Fibroblast of skin of left biceps (primary cell): ENCODE results near the gene RTN4RL1.

Experiments
- DNase-seq, 2 experiments: peaks; one replicate each; pipeline ENCODE4 v3.0.0-alpha.2; 2013; ENCODE audit warnings: low read depth in 2 of 2

The RTN4RL1 gene

DNA sequence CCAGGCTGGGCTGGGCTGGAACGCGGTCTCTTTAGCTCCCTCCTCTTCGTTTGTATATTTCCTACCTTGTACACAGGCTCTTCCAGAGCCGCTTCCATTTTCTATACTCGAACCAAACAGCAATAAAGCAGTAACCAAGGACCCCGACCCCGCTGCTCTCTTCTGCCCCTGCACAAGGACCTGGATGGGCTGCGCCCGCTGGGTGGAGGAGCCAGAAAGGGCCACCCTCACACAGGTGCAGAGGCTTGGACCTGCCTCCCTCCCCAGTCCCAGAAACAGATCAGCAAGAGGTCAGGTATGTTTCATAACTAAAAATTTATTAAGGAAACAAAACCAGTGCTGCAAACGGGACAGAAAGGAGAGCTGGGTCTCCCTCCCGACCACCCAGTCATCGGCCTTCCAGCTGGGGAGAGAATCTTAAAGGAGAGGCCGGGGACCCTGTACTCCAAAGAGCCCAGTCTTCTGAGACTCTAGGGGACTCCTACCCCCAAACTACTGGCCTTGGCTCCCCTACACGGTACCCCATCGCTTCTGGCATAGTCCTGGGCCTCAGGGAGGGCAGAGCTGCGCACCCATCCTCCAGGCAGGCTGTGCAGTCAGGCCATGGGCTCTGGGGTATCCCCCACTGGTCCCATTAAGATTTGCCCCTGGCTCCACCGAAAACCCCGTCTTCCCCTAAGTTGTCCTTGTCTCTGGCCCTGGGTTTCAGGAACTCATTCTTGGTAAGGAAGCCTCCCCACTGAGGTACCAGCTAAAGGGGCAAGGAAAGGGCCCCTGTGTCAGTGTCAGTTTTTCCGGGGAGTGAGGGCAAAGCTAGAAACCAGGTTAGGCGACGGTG is 34.6 kb upstream of the RTN4RL1 start:
- DNase-seq = no peak

DNA sequence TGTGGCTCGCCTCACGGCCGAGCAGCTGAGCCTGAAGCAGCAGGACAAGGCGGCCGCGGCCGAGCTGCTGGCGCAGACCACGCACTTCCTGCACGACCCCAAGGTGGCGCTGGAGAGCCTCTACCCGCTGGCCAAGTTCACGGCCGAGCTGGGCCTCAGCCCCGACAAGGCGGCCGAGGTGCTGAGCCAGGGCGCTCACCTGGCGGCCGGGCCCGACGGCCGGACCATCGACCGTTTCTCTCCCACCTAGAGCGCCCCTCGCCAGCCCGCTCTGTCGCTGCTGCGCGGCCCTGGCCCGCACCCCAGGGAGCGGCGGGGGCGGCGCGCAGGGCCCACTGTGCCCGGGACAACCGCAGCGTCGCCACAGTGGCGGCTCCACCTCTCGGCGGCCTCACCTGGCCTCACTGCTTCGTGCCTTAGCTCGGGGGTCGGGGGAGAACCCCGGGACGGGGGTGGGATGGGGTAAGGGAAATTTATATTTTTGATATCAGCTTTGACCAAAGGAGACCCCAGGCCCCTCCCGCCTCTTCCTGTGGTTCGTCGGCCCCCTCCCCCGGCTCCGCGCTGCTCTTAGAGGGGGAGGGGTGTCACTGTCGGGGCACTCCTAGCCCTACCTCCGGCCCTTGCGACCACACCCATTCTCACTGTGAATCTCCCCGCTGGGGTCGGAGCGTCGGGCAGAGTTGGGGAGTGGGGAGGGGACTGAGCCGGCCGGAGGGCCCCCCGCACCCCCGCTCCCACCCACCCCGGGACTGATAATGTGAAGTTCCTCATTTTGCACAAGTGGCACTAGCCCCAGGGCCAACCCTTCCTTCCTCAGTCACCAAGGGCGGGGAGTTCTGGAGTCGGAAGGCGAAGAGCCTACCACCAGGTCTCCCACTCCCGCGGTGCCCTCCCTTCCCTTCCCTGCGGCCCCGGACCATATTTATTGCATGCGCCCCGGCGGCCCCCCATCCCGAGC is 33.7 kb upstream of the RTN4RL1 start:
- no peak for DNase-seq

GRCh38 chr17:2057760-2058585 is 32.8 kb upstream of the RTN4RL1 start:
- no peak for DNase-seq

GRCh38 chr17:2057175-2057759 is 32.1 kb upstream of the RTN4RL1 start:
- no peak for DNase-seq

DNA sequence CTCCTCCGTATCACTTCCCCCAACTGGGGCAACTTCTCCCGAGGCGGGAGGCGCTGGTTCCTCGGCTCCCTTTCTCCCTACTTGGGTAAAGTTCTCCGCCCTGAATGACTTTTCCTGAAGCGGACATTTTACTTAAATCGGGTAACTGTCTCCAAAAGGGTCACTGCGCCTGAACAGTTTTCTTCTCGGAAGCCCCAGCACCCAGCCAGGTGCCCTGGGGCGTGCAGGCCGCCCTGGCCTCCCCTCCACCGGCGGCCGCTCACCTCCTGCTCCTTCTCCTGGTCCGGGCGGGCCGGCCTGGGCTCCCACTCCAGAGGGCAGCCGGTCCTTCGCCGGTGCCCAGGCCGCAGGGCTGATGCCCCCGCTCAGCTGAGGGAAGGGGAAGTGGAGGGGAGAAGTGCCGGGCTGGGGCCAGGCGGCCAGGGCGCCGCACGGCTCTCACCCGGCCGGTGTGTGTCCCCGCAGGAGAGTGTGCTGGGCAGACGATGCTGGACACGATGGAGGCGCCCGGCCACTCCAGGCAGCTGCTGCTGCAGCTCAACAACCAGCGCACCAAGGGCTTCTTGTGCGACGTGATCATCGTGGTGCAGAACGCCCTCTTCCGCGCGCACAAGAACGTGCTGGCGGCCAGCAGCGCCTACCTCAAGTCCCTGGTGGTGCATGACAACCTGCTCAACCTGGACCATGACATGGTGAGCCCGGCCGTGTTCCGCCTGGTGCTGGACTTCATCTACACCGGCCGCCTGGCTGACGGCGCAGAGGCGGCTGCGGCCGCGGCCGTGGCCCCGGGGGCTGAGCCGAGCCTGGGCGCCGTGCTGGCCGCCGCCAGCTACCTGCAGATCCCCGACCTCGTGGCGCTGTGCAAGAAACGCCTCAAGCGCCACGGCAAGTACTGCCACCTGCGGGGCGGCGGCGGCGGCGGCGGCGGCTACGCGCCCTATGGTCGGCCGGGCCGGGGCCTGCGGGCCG is 31.4 kb upstream of the RTN4RL1 start:
- no peak for DNase-seq

DNA sequence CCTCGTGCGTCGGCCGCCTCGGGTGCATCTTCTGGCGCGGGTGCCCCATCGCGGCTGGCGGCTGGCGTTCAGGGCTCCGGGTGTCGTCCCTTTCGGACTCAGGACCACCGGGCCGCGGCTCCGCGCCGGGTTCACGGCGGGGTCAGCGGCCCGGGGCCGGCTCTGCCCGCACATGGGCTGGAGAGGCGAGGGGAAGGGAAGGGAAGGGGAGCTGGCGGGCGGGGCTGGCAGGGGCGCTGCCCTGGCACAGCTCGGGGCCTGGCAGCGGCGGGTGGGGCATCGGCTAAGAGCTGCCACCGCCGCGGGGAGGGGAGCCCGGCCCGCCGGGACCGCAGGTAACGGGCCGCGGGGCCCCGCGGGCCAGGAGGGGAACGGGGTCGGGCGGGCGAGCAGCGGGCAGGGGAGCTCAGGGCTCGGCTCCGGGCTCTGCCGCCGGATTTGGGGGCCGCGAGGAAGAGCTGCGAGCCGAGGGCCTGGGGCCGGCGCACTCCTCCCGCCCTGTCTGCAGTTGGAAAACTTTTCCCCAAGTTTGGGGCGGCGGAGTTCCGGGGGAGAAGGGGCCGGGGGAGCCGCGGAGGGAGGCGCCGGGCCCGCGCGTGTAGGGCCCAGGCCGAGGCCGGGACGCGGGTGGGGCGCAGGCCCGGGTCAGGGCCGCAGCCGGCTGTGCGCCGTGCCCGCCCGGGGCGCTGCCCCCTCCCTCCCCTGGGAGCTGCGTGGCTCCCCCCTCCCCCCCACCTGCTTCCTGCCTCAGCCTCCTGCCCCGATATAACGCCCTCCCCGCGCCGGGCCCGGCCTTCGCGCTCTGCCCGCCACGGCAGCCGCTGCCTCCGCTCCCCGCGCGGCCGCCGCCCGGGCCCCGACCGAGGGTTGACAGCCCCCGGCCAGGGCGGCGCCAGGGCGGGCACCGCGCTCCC is 30.4 kb upstream of the RTN4RL1 start:
- no peak for DNase-seq

DNA sequence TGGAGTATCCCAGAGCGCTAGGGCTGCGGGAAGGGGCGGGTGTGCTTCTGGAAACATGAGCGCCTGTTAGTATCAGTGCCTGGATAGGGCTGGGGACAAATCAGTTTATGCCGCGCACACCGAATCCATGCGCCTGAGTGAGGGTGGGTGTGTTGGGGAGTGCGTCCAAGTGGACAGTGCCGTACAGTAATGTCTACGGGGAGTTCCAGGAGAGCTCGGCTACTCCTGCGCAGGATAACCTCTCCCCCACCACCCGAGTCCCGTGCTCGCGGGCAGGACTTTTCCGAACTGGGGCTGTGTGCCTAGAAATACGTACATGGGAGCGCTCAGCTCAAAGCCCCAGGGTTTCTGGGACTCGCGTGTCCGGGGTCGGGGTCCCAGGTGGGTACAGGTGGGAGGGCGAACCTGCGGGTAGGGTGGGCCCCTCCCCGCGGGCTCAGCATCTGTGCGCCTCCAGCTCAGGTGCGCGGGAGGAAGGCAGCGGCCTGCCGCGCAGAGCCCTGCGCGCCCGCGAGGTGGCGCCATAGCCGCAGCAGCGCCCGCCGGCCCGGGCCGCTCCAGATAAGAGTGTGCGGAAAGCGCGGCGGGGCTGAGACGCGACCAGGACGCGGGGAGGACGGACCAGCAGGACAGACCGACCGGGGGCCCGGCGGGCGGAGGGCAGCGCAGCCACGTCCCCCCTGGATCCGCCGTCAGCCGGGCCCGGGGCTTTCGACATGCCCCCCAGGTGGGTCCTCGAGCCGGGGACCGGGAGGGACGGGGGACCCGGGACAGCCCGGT is 29.6 kb upstream of the RTN4RL1 start, which contains the start of gene HIC1:
Gene HIC1 (plus strand): TSS at position 592 of the 780 bp plus-strand sequence. CDS start 1,588 bp downstream, outside the sequence.
- no peak for DNase-seq

- no peak for DNase-seq
These were observed 29.1 kb upstream of the RTN4RL1 start for GRCh38 chr17:2054262-2054511.

GRCh38 chr17:2053380-2054261 is 28.5 kb upstream of the RTN4RL1 start:
- no peak for DNase-seq

- no peak for DNase-seq
These were observed 26.9 kb upstream of the RTN4RL1 start for GRCh38 chr17:2051933-2052559.

- DNase-seq = no peak
These were observed 26.2 kb upstream of the RTN4RL1 start for GRCh38 chr17:2051061-2051932.

DNA sequence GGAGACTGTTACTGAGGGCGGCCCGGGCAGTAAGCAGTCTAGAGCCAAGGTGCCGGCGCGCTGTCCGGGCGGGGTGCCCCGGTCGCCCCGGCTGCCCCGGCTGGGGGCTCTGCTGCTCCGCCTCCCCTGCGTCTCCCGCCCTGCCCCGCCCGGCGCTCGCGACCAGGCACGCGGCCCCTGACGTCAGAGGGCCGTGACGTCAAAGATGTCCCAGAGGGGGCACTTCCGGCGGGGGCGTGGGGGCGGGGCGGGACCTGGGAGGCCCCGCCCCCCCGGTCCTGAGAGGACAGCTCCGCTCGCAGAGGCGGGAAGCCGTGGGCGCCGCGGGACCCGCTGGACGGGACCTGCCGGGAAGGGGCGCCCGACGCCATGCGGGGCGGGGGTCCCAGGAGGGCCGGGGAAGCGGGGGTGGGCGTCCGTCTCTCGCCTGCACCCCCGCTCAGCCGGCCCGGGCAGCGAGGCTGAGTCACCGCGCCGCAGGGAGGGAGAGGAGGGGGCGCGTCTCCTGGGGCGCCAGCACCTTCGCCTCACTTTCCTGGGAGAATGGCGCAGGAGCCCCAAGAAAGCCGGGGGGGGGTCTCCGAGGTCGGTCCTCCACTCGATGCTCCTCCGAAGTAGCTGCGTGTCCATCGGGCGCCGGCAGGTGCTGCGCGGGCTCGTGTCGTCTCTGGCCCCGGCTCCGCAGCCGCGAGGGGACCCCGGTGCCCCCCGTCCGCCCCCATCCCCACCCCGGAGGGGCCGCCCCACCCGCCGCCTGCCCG is 25.3 kb upstream of the RTN4RL1 start:
- no peak for DNase-seq

DNA sequence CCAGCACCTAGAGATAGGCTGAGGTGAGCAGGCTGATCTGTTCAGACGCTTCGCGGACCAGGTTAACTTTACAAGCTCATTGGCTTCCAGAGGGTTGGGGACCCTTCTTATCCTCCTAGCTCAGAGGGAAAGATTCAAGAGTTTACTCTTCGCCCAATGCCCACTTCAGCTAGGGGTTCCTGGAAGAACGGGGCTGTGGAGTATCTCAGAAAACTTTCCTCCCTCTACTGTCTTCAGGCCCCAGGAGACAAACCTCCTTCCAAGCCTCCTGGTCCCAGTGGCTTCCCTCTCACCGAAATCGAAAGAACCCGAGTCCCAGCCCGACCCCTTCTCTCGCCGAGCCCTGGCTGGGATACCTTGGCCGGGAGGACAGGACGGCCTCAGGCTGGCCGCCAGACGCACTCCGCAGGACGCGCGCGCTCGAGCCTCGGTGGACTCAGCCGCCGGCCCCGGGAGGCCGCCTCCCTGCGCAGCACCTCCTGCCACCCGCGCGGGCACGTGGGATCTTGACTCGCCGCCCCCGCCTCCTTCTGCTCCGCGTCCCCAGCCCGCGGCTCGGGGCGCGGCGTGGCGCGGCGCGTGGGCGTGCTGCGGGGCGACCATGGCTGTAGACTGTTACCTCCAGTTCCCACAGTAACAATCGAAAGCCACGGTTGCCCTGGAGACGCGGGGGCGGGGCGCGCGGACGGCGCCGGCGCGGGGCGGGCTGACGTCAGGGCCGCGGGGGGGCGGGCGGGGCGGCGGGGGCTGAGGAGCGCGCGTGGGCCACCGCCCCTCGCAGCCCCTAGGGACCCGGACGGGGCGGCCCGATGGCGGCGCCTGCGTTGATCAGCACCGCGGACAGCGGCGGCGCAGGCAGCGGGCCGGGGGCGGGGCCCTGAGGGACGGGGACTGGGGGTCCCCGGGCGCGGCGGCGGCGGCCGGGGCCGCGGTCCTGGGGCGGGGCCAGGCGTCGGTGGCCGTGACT is 24.5 kb upstream of the RTN4RL1 start:
- no peak for DNase-seq

GRCh38 chr17:2048805-2049204 is 23.7 kb upstream of the RTN4RL1 start:
- no peak for DNase-seq
